CD4-positive, alpha-beta T cell (primary cell): Measurements from ENCODE around the gene COX17. TPM values are rescaled to one million over a fixed set of nuclear protein-coding genes. Genes with fewer than 3 reads are reported as not detected.

Experiments
- ATAC-seq: fragments of 200-7000 bp; cut with Tn5 transposase; one replicate; pipeline ENCODE4 v1.10.0; 2022; ENCODE audit warnings: mild to moderate bottlenecking; ENCODE audit not compliant: poor library complexity
- CTCF ChIA-PET: fragments of 350-600 bp; sonication (Branson Sonifier 250); formaldehyde crosslinking; loops from one replicate; lab custom pipeline; 2021; ENCODE audit warnings: antibody characterized with exemption, inconsistent platforms; lab: Charles Lee
- POLR2A ChIA-PET: fragments of 350-600 bp; sonication (Branson Sonifier 250); formaldehyde crosslinking; loops from one replicate; lab custom pipeline; 2021; ENCODE audit warnings: antibody characterized with exemption, inconsistent platforms; lab: Charles Lee
- DNase-seq, 14 experiments: peaks; one replicate each; pipeline ENCODE4 v3.0.0-alpha.2; 2013 to 2020; ENCODE audit warnings: mixed read lengths in 2 of 14
- H3K27ac ChIP-seq, 2 donors: one replicate each; pipeline versions ENCODE4 v1.5.1 to v1.7.0; 2013; ENCODE audit warnings: low read length in 2 of 2, low read depth in 1 of 2, mild to moderate bottlenecking in 1 of 2
- H3K27me3 ChIP-seq, 2 experiments: 1 replicate in 1 of 2; 2 replicates in 1 of 2; pipeline versions ENCODE4 v1.6.1 to v1.7.0; 2013; ENCODE audit warnings: low read length in 2 of 2, control low read depth in 1 of 2, mild to moderate bottlenecking in 1 of 2, moderate library complexity in 1 of 2; ENCODE audit not compliant: insufficient read depth in 2 of 2, control insufficient read depth in 1 of 2
- H3K36me3 ChIP-seq: one replicate; pipeline ENCODE4 v1.6.1; 2013; ENCODE audit warnings: low read length, control low read depth; ENCODE audit not compliant: insufficient read depth
- H3K4me1 ChIP-seq: one replicate; pipeline ENCODE4 v1.6.1; 2013; ENCODE audit warnings: low read length, control low read depth; ENCODE audit not compliant: insufficient read depth
- H3K4me3 ChIP-seq: one replicate; pipeline ENCODE4 v1.5.1; 2013; ENCODE audit warnings: mild to moderate bottlenecking, low read length, moderate library complexity
- H3K9me3 ChIP-seq, 2 experiments: 1 replicate in 1 of 2; 2 replicates in 1 of 2; pipeline versions ENCODE4 v1.6.1 to v1.7.0; 2013; ENCODE audit warnings: low read length in 2 of 2, mild to moderate bottlenecking in 2 of 2, control low read depth in 1 of 2, moderate library complexity in 1 of 2; ENCODE audit not compliant: control insufficient read depth in 1 of 2, insufficient read depth in 1 of 2
- H3K27ac Mint-ChIP-seq: one replicate; pipeline ENCODE4 v1.8.0; 2020; ENCODE audit warnings: mixed read lengths
- H3K27me3 Mint-ChIP-seq: one replicate; pipeline ENCODE4 v1.8.0; 2021; ENCODE audit warnings: mixed read lengths
- H3K36me3 Mint-ChIP-seq: one replicate; pipeline ENCODE4 v1.8.0; 2021; ENCODE audit warnings: low read depth, mixed read lengths
- H3K4me1 Mint-ChIP-seq: one replicate; pipeline ENCODE4 v1.8.0; 2021; ENCODE audit warnings: low read depth, mixed read lengths
- H3K4me3 Mint-ChIP-seq: one replicate; pipeline ENCODE4 v1.8.0; 2020; ENCODE audit warnings: mild to moderate bottlenecking, mixed read lengths
- H3K9me3 Mint-ChIP-seq: one replicate; pipeline ENCODE4 v1.8.0; 2020; ENCODE audit warnings: mixed read lengths
- intact Hi-C, 2 experiments: fragments of 100-400 bp; cut with DNase I in 1 of 2; cut with micrococcal nuclease in 1 of 2; formaldehyde crosslinking; loops; one replicate each; pipeline versions ENCODE4 v1.15.1 to v1.9.0; 2023 to 2025; cut with DNase I, micrococcal nuclease
- total RNA-seq, 174 experiments: library from RNA in 2 of 174; stranded (reverse) in 2 of 174; gene quantifications; one replicate each; pipeline ENCODE4 v1.2.3 and lab custom pipeline; 2021 to 2026
- TF ChIP-seq, protein P1 (sequence below): fragments of 200-600 bp; IDR thresholded peaks from one replicate; pipeline ENCODE4 v1.8.0; 2022; ENCODE audit warnings: antibody characterized with exemption, mild to moderate bottlenecking

Gene COX17
- total RNA-seq, 2 experiments from 2014 or later = 24.6 to 26.3 TPM

DNA sequence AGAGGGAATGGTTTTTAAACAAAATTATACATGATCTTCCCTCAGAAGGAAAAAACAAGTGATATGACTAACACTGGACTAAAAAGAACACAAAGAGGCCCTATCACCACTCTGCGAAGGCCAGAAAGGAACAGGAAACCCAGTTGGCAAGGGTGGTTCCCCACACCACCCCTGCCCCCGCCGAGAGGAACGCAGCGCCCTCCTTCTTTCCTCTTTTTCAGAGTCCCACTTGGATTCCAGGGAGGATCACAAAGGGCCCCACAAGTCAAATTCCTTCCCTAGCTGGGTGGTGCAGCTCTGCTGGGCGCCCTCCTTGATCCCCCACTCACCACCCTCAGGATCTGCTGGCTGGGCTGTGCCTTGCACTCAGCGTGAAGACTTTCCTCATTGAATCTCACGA lies 49.7 kb downstream of the COX17 start:
- ATAC-seq (no peak), DNase-seq (peak in 4 of 14 experiments; percentile 15 to 68 (median 44))
- Histone ChIP-seq H3K27me3 (no peaks in the 10 kb centered on the region), H3K27ac (peak overlapping the region in 1 of 2 donors; percentile 29), H3K36me3 (no peaks in the 10 kb centered on the region), H3K4me3 (peak overlapping the region; percentile 24), H3K4me1 (peaks cover 34% of the 10 kb centered on the region), H3K9me3 (peaks cover 0 to 3% of the 10 kb centered on the region in 2 experiments)
- ChIA-PET CTCF (interaction anchor here (1.0 to 1.5 kb wide), 2 partner anchors 16 to 47 kb away, joined by 3 to 4 read pairs; no protein-coding TSS in a partner anchor), POLR2A (no interaction called here)
- Mint-ChIP-seq H3K27me3 (peaks cover 30% of the 10 kb centered on the region), H3K4me3 (no peak overlapping the region), H3K36me3 (no peaks in the 10 kb centered on the region), H3K27ac (no peak overlapping the region), H3K9me3 (no peaks in the 10 kb centered on the region), H3K4me1 (no peaks in the 10 kb centered on the region)
- TF ChIP-seq, protein P1, sequence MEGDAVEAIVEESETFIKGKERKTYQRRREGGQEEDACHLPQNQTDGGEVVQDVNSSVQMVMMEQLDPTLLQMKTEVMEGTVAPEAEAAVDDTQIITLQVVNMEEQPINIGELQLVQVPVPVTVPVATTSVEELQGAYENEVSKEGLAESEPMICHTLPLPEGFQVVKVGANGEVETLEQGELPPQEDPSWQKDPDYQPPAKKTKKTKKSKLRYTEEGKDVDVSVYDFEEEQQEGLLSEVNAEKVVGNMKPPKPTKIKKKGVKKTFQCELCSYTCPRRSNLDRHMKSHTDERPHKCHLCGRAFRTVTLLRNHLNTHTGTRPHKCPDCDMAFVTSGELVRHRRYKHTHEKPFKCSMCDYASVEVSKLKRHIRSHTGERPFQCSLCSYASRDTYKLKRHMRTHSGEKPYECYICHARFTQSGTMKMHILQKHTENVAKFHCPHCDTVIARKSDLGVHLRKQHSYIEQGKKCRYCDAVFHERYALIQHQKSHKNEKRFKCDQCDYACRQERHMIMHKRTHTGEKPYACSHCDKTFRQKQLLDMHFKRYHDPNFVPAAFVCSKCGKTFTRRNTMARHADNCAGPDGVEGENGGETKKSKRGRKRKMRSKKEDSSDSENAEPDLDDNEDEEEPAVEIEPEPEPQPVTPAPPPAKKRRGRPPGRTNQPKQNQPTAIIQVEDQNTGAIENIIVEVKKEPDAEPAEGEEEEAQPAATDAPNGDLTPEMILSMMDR = no peak
- intact Hi-C loops = no loop called here

DNA sequence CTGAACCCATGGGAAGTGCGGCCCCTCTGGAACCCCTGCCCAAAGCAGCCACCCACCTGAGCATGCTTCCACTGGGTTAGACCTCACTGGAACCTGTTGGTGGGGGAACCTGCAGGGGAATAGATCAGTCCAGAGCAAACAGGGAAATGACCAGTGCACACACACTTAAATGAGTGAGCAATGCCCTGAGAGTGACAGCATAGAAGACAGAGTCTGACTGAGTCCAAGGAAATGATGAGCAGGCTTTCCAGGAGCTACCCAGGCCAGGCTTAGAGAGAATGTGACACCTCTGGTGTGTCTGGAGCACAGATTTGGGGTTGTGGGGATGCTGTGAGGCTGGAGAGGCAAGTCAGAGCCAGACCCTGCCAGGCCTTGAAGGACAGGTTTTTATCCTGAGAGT lies 51.0 kb downstream of the COX17 start:
- no peak overlapping the region for H3K4me3 ChIP-seq
- DNase-seq (peak in 1 of 14 experiments; percentile 29), ATAC-seq (no peak)
- H3K9me3 ChIP-seq = peaks cover 0 to 3% of the 10 kb centered on the region in 2 experiments
- H3K9me3 Mint-ChIP-seq = no peaks in the 10 kb centered on the region
- POLR2A ChIA-PET = no interaction called here
- H3K36me3 ChIP-seq = no peaks in the 10 kb centered on the region
- H3K4me1 ChIP-seq = peaks cover 34% of the 10 kb centered on the region
- TF ChIP-seq, protein P1 = no peak
- no peaks in the 10 kb centered on the region for H3K36me3 Mint-ChIP-seq
- intact Hi-C loops = no loop called here
- H3K27me3 Mint-ChIP-seq = peaks cover 30% of the 10 kb centered on the region
- H3K27ac ChIP-seq = no peak overlapping the region
- no peaks in the 10 kb centered on the region for H3K4me1 Mint-ChIP-seq
- CTCF ChIA-PET = interaction anchor here (1.0 to 1.5 kb wide), 2 partner anchors 18 to 49 kb away, joined by 3 to 4 read pairs; no protein-coding TSS in a partner anchor
- no peak overlapping the region for H3K27ac Mint-ChIP-seq
- H3K27me3 ChIP-seq = no peaks in the 10 kb centered on the region
- no peak overlapping the region for H3K4me3 Mint-ChIP-seq

DNA sequence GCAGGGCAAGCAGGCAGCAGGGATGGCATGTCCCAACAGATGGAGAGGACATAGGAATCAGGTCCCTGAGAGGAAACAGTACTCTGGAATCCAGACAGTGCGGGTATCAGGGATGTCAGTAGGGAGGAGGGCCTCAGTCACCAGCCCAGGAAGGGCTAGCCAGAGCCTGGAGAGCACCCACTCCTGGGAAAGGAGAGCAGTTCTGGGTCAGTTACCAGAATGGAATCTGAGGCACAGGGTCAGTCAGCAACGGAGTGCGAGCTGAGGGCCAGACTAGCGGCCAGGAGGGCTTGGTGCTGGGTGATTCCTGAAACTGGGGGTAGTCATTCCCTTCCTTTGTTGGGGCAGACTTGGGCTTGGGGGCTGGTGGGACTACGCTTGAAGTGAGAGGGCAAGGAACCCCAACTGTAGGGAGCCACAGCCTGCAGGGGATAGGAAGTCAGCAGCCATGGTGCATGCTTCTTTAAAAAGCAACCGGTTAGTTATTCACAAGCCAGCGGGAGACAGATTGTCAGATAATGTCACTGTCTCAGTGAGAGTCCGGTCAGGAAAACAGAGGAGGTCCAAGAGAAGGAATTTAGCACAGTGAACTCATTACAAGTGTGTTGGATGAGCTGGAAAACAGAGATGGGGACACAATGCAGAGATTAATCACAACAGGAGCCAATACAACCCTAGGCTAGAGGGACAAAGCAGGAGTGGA lies 51.6 kb downstream of the COX17 start:
- intact Hi-C loops = no loop called here
- DNase-seq = no peak
- no peaks in the 10 kb centered on the region for H3K9me3 Mint-ChIP-seq
- CTCF ChIA-PET = interaction anchor here (1.5 kb wide), 1 partner anchor 18 kb away, joined by 3 read pairs; no protein-coding TSS in a partner anchor
- Histone ChIP-seq H3K4me1 (peaks cover 34% of the 10 kb centered on the region), H3K27me3 (no peaks in the 10 kb centered on the region), H3K27ac (no peak overlapping the region), H3K4me3 (no peak overlapping the region), H3K9me3 (peaks cover 0 to 3% of the 10 kb centered on the region in 2 experiments), H3K36me3 (no peaks in the 10 kb centered on the region)
- H3K27ac Mint-ChIP-seq = no peak overlapping the region
- H3K36me3 Mint-ChIP-seq = no peaks in the 10 kb centered on the region
- TF ChIP-seq, protein P1 = no peak
- POLR2A ChIA-PET = no interaction called here
- ATAC-seq = no peak
- no peaks in the 10 kb centered on the region for H3K4me1 Mint-ChIP-seq
- peaks cover 30% of the 10 kb centered on the region for H3K27me3 Mint-ChIP-seq
- no peak overlapping the region for H3K4me3 Mint-ChIP-seq
